ENCODE measurements around the gene ISYNA1. TPM values are rescaled to one million over a fixed set of nuclear protein-coding genes. Genes with fewer than 3 reads are reported as not detected.

ISYNA1 gene
- total and polyA plus RNA-seq, 2 donors (not counting 3 experiments of a cell fraction or from before 2014, with no cell fraction given), result 69.0 to 70.2 TPM

DNA sequence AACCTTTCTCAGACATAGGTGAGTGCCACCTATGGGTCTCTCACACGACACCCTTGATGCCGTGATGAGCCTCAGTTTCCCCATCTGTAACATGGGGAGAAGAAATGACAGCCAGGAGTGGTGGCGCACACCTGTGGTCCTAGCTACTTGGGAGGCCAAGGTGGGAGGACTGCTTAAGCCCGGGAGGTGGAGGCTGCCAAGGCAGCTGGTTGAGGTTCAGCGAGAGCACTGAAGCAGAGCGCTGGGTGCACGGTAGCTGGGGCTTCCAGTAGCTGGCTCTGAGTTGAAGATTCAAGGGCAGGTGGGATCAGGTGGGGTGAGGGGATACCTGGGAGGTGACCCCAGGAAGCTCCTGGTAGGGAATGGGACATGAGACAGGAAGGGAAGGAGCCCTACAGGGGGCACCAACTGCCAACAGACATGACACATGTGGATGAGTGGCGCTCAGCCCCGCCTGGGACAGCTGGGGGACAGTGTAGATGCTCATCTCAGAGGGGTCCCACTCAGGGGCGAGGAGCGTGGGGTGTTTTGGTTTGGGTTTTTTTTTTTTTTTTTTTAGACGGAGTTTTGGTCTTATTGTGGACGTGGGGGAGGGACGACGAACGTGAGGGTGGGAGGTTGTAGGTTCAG lies 25.2 kb downstream of the ISYNA1 start:
- H3K36me3 ChIP-seq (ENCODE audit: control insufficient read depth in 2 of 2, extremely low read depth in 1 of 2, insufficient read depth in 2 of 2, low read length in 2 of 2), result no peaks in the 10 kb centered on the region
- FAIRE-seq (no peak), DNase-seq (ENCODE audit: low read depth, low spot score) (no peak)
- TF ChIP-seq, protein P1, sequence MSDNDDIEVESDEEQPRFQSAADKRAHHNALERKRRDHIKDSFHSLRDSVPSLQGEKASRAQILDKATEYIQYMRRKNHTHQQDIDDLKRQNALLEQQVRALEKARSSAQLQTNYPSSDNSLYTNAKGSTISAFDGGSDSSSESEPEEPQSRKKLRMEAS (IDR thresholded peaks at IDR 0.05; ENCODE audit: insufficient read depth, insufficient read length), result no peak
- TF ChIP-seq GATA2 (IDR thresholded peaks at IDR 0.05; ENCODE audit: insufficient read depth, insufficient read length, low read depth, low read length), result no peak
- TF ChIP-seq FOS (IDR thresholded peaks at IDR 0.05; ENCODE audit: borderline replicate concordance, insufficient read depth, low read length), result no peak
- no peak for TF ChIP-seq POLR2A (IDR thresholded peaks at IDR 0.05; ENCODE audit: low read depth, low read length)
- TF ChIP-seq EZH2 (IDR thresholded peaks at IDR 0.05; ENCODE audit: borderline replicate concordance, low read depth, low read length, severe bottlenecking), result no peak
- TF ChIP-seq, protein P2, sequence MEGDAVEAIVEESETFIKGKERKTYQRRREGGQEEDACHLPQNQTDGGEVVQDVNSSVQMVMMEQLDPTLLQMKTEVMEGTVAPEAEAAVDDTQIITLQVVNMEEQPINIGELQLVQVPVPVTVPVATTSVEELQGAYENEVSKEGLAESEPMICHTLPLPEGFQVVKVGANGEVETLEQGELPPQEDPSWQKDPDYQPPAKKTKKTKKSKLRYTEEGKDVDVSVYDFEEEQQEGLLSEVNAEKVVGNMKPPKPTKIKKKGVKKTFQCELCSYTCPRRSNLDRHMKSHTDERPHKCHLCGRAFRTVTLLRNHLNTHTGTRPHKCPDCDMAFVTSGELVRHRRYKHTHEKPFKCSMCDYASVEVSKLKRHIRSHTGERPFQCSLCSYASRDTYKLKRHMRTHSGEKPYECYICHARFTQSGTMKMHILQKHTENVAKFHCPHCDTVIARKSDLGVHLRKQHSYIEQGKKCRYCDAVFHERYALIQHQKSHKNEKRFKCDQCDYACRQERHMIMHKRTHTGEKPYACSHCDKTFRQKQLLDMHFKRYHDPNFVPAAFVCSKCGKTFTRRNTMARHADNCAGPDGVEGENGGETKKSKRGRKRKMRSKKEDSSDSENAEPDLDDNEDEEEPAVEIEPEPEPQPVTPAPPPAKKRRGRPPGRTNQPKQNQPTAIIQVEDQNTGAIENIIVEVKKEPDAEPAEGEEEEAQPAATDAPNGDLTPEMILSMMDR (IDR thresholded peaks at IDR 0.05; ENCODE audit: extremely low read depth in 1 of 2, insufficient read depth in 1 of 2, low read depth in 1 of 2, low read length in 2 of 2), result no peak
- no peak for TF ChIP-seq POLR2AphosphoS5 (IDR thresholded peaks at IDR 0.05; ENCODE audit: insufficient read depth, low read depth, low read length)
- no peak for TF ChIP-seq JUN (IDR thresholded peaks at IDR 0.05; ENCODE audit: borderline replicate concordance, insufficient read depth, insufficient read length, low read depth)
- no peak for TF ChIP-seq MYC (IDR thresholded peaks at IDR 0.05; ENCODE audit: low read depth, low read length)
- H4K20me1 ChIP-seq (replicated peaks; ENCODE audit: control insufficient read depth, extremely low read depth, insufficient read depth, low read length), result no peaks in the 10 kb centered on the region
- dilution Hi-C loops (cut with MboI; ENCODE audit: extremely low pct_ligation_motif_present, low sequenced_read_pairs) (no loop called here), intact Hi-C loops (cut with micrococcal nuclease) (no loop called here)
- peaks cover 28% of the 10 kb centered on the region for H3K4me1 ChIP-seq (ENCODE audit: control insufficient read depth, extremely low read depth, insufficient read depth, low read length)
- H3K9me3 ChIP-seq (replicated peaks; ENCODE audit: control insufficient read depth, insufficient read depth, low read length), result no peaks in the 10 kb centered on the region
- H3K4me2 ChIP-seq (ENCODE audit: insufficient read depth, low read length), result no peak overlapping the region
- POLR2A ChIA-PET, result interaction anchor here (0.6 to 2.4 kb wide), 4 partner anchors 25 to 132 kb away, joined by 3 to 9 read pairs (median 6); partner anchors contain the start of genes GDF15 and JUND
- no peak overlapping the region for H3K9ac ChIP-seq (replicated peaks; ENCODE audit: extremely low read depth, insufficient read depth, low read length)
- no TSS peak for BruUV-seq (replicated peaks)
- H3K4me3 ChIP-seq (replicated peaks in 1 of 3; ENCODE audit: insufficient read depth in 1 of 3, low read depth in 1 of 3, low read length in 3 of 3), result no peak overlapping the region
- no peak overlapping the region for H3K27ac ChIP-seq (ENCODE audit: insufficient read depth, low read depth, low read length)
- CTCF ChIA-PET, result interaction anchor here (0.7 to 11.1 kb wide), 13 partner anchors 11 to 221 kb away, joined by 3 to 160 read pairs (median 15); partner anchors contain the start of genes GDF15, JUND, LSM4 and PGPEP1
- H3K9me1 ChIP-seq (replicated peaks; ENCODE audit: control insufficient read depth, extremely low read depth, insufficient read depth, low read length), result no peaks in the 10 kb centered on the region
- H3K27me3 ChIP-seq (ENCODE audit: control insufficient read depth in 2 of 2, insufficient read depth in 2 of 2, low read length in 2 of 2), result no peaks in the 10 kb centered on the region
- no peak overlapping the region for H2AFZ ChIP-seq (ENCODE audit: low read depth, low read length)
- H3K79me2 ChIP-seq (ENCODE audit: control insufficient read depth, insufficient read depth, low read length), result no peaks in the 10 kb centered on the region
